ENCODE results near the gene UPB1.
"Not testable (repeated sequence)": the region's sequence is repeated elsewhere in the genome, so short reads cannot be mapped to it uniquely, and the experiment has no call there.

Gene UPB1

GRCh38 chr22:24504956-24505736 is 10.0 kb downstream of the UPB1 start:
- no peak for DNase-seq

GRCh38 chr22:24506802-24507438 is 11.8 kb downstream of the UPB1 start:
- no peak for DNase-seq

GRCh38 chr22:24507716-24508115 is 12.6 kb downstream of the UPB1 start:
- DNase-seq = no peak

- DNase-seq = no peak
Observed at GRCh38 chr22:24510637-24511625, 15.8 kb downstream of the UPB1 start.

- peak in 1 of 2 donors; percentile 31 for DNase-seq
Observed at GRCh38 chr22:24512043-24512442, 16.9 kb downstream of the UPB1 start.

DNA sequence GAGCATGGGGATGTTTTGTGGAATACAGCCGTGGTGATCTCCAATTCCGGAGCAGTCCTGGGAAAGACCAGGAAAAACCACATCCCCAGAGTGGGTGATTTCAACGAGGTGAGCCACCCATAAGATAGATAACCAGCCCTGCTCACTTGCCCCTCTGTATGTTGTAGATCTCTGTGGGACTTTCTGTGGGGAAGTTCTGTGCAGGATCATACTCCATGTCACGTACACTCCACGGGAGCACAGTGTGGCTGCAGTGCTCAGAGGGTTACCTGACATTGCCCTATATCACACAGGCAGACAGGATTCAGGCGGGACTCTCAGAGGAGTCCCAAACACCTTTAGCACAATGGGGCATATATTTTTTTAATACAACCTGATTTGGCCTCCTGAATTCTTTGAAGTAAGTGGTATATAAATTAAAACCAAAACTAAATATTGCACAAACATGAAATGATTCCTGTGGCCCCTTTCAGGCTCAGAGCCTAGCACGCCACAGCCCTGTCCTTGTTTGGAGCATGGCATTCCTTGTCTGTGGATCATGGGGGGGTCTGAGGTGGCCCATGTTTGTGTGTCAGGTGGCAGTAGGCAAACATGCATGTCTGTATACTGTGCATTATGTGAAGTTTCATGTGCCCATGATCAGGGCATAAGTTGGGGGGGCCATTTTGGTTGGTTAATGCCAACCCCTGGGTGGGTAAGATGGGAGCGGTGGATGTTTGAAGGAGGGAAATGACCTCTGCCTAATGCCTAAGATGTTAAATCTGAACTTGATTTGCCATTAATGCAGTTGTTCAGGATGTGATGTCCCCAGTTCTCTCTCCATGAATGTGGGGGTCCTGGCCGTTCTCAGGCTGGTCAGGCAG is 18.5 kb downstream of the UPB1 start:
- no peak for DNase-seq

- no peak for DNase-seq
Observed at GRCh38 chr22:24514241-24515026, 19.3 kb downstream of the UPB1 start.

- no peak for DNase-seq
Observed at GRCh38 chr22:24515027-24515338, 19.9 kb downstream of the UPB1 start.

- peak in 1 of 2 donors; percentile 3 for DNase-seq
Observed at GRCh38 chr22:24516301-24516737, 21.2 kb downstream of the UPB1 start.

- DNase-seq = no peak
Observed at GRCh38 chr22:24517446-24517845, 22.3 kb downstream of the UPB1 start.

- DNase-seq = no peak
Observed at GRCh38 chr22:24518228-24518627, 23.1 kb downstream of the UPB1 start.

- DNase-seq = no peak
Observed at GRCh38 chr22:24518771-24519485, 23.8 kb downstream of the UPB1 start.

DNA sequence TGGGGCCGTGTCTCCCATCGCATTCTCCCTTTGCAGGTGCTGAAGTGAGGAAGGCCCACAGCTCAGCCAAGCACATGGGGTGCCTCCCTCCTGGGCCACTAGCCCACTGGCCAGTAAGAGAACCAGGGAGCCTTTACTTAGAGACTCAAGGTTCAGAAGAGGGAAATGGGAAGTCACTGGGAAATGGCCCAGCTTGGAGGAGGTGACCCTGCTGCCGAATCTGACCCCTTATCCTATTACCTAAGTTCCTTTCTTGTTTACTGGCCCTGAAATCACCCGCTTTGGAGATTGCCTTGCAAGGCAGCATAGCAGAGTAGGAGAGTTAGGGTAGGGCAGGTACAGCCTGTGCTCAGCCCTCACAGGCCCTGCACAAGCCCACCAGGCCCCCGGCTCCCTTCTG is 24.4 kb downstream of the UPB1 start:
- no peak for DNase-seq

DNA sequence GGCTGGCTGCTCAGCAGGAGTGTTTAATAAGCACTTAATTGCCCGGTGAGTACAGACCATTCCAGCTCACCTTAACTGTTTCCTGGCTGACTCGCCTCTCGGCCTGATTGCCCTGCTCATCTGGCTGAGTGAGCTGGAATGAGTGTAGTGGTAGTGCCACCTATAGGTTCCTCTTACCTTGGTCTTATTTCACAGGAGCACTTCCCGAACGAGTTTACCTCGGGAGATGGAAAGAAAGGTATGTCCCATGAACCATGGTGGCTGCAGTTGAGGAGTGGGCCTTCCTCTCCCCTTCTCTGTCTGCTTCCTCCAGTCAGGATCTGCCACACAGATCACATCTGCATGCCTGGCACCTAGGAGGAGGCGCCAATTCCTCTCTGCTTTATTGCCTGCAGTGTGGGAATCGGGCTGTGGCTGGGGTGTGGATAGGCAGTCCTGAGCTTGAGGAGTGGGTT is 26.7 kb downstream of the UPB1 start:
- DNase-seq = peak; percentile 33 to 47

DNA sequence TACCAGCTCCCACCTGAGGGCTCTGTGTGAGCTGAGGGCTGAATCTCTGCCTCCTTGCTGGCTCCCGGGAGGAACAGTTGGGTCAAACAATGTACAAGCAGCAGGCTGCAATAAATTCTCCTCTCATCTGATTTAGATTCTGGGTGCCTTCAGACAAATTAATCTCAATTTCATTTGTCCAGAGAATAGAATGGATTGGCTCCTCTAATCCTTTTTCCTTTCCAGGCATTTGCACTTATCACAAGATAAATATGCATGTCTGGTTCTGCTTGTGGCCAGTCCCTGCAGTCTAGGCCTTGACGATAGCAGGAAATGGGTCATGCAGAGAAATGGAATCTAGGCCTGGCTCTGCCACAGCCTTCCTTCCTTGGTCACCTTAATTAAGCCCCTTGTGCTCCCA is 28.7 kb downstream of the UPB1 start:
- no peak for DNase-seq

GRCh38 chr22:24525416-24526037 is 30.4 kb downstream of the UPB1 start:
- peak; percentile 81 to 82 for DNase-seq

GRCh38 chr22:24526191-24526590 is 31.1 kb downstream of the UPB1 start:
- no peak for DNase-seq

- no peak for DNase-seq
Observed at GRCh38 chr22:24529898-24530297, 34.8 kb downstream of the UPB1 start.

GRCh38 chr22:24530968-24531367 is 35.8 kb downstream of the UPB1 start:
- not testable (repeated sequence) for DNase-seq

GRCh38 chr22:24532075-24532474 is 36.9 kb downstream of the UPB1 start:
- DNase-seq = no peak

Measured in CD4-positive, alpha-beta T cell treated with Interferon alpha-2 for 1 hour (primary cell).